HepG2 (cell line): ENCODE measurements around the gene SERPINA3. TPM values are rescaled to one million over a fixed set of nuclear protein-coding genes. Genes with fewer than 3 reads are reported as not detected.

ENCODE experiments used
- ATAC-seq: fragments of 200-7000 bp; cut with Tn5 transposase; 3 replicates; pipeline ENCODE4 v1.9.1; 2020; ENCODE audit warnings: mild to moderate bottlenecking, moderate library complexity
- BruUV-seq: library from RNA; stranded (reverse); fragments of 400-500 nt; replicated peaks from 2 replicates; lab custom pipeline; 2021; lab: Mats Ljungman, UMichigan
- CTCF ChIA-PET: fragments of 300-600 bp; formaldehyde crosslinking; extraction: SDS; loops from one replicate; lab custom pipeline; 2021; ENCODE audit warnings: low total read pairs, inconsistent platforms, low intra/inter-chr PET ratio; lab: Yijun Ruan, JAX
- POLR2A ChIA-PET: fragments of 350-600 bp; sonication (Branson Sonifier 250); formaldehyde crosslinking; loops from one replicate; lab custom pipeline; 2020; ENCODE audit warnings: antibody characterized with exemption, inconsistent platforms; lab: Yijun Ruan, JAX
- DNase-seq: peaks from one replicate; pipeline ENCODE4 v3.0.0-alpha.2; 2015; ENCODE audit warnings: low spot score
- FAIRE-seq: peaks from 3 replicates; lab custom pipeline; 2011; peaks lifted over from hg19 to GRCh38; lab: Jason Lieb, UNC
- H2AFZ ChIP-seq: one replicate; pipeline ENCODE4 v1.6.1; 2011; ENCODE audit warnings: low read length, inconsistent platforms
- H3K27ac ChIP-seq: fragments of 300-600 bp; 3 replicates; pipeline ENCODE4 v1.8.0; 2011; ENCODE audit warnings: mixed run types, mild to moderate bottlenecking, mixed read lengths, low read length, inconsistent platforms; ENCODE audit not compliant: insufficient read depth; ENCODE audit errors: extremely low read length
- H3K27me3 ChIP-seq, 2 experiments: fragments of 200-600 bp in 1 of 2; 2 replicates in 1 of 2; 3 replicates in 1 of 2; pipeline versions ENCODE4 v1.6.0 to v1.8.0; 2011; ENCODE audit warnings: low read length in 2 of 2, mild to moderate bottlenecking in 2 of 2, moderate library complexity in 2 of 2, inconsistent platforms in 1 of 2; ENCODE audit not compliant: insufficient read depth in 2 of 2, control insufficient read depth in 1 of 2
- H3K36me3 ChIP-seq, 2 experiments: fragments of 200-600 bp in 1 of 2; replicated peaks in 1 of 2; 2 replicates in 1 of 2; 3 replicates in 1 of 2; pipeline versions ENCODE4 v1.5.1 to v1.8.0; 2011; ENCODE audit warnings: low read length in 2 of 2, inconsistent platforms in 1 of 2; ENCODE audit not compliant: insufficient read depth in 2 of 2, control insufficient read depth in 1 of 2
- H3K4me1 ChIP-seq: 2 replicates; pipeline ENCODE4 v1.5.1; 2012; ENCODE audit warnings: low read length, inconsistent platforms; ENCODE audit not compliant: insufficient read depth
- H3K4me2 ChIP-seq: 2 replicates; pipeline ENCODE4 v1.6.0; 2011; ENCODE audit warnings: low read depth, low read length, inconsistent platforms
- H3K4me3 ChIP-seq, 3 experiments: fragments of 200-600 bp in 1 of 3; sonication (generic), shearing (Covaris generic) in 1 of 3; replicated peaks in 1 of 3; 2 replicates each; pipeline ENCODE4 v1.5.1; 2011 to 2016; ENCODE audit warnings: low read length in 3 of 3, inconsistent platforms in 2 of 3, low read depth in 2 of 3, mild to moderate bottlenecking in 2 of 3, control low read depth in 1 of 3, mixed read lengths in 1 of 3; ENCODE audit not compliant: insufficient read depth in 1 of 3
- H3K79me2 ChIP-seq: one replicate; pipeline ENCODE4 v1.6.1; 2011; ENCODE audit warnings: low read length, inconsistent platforms; ENCODE audit not compliant: insufficient read depth
- H3K9ac ChIP-seq: 2 replicates; pipeline ENCODE4 v1.6.0; 2011; ENCODE audit warnings: mild to moderate bottlenecking, low read depth, low read length, inconsistent platforms; ENCODE audit not compliant: insufficient read depth
- H3K9me3 ChIP-seq: 2 replicates; pipeline ENCODE4 v1.5.1; 2012; ENCODE audit warnings: mild to moderate bottlenecking, low read length
- H4K20me1 ChIP-seq: 2 replicates; pipeline ENCODE4 v1.6.0; 2011; ENCODE audit warnings: inconsistent platforms, mild to moderate bottlenecking, low read length, moderate library complexity; ENCODE audit not compliant: insufficient read depth
- ATAD3A ChIP-seq: sonication (generic); formaldehyde crosslinking; IDR thresholded peaks from 2 replicates; pipeline ENCODE4 v1.4.0; 2020; ENCODE audit warnings: missing genetic modification reagents
- JUN ChIP-seq: sonication (generic); formaldehyde crosslinking; IDR thresholded peaks from 2 replicates; pipeline ENCODE4 v1.4.0; 2020; ENCODE audit warnings: mild to moderate bottlenecking, missing genetic modification reagents
- KDM2A ChIP-seq: sonication (generic); formaldehyde crosslinking; IDR thresholded peaks from 2 replicates; pipeline ENCODE4 v1.4.0; 2020; ENCODE audit warnings: low read depth, missing genetic modification reagents, borderline replicate concordance
- KDM5A ChIP-seq: fragments of 200-600 bp; sonication (generic); IDR thresholded peaks from 2 replicates; pipeline ENCODE4 v1.7.0; 2018; ENCODE audit warnings: antibody characterized with exemption, mild to moderate bottlenecking, low read length, borderline replicate concordance
- MED13 ChIP-seq: sonication (generic); formaldehyde crosslinking; IDR thresholded peaks from 2 replicates; pipeline ENCODE4 v1.5.0; 2020; ENCODE audit warnings: missing genetic modification reagents
- PCBP2 ChIP-seq: fragments of 200-400 bp; formaldehyde crosslinking; optimal IDR thresholded peaks from 2 replicates; pipeline ENCODE3; 2018; ENCODE audit warnings: low read length, low read depth; ENCODE audit not compliant: poor library complexity, severe bottlenecking
- SRF ChIP-seq: IDR thresholded peaks from 2 replicates; pipeline ENCODE4 v1.6.1; 2011; ENCODE audit warnings: mild to moderate bottlenecking, low read depth, low read length, moderate library complexity
- THAP8 ChIP-seq: sonication (generic); formaldehyde crosslinking; IDR thresholded peaks from 2 replicates; pipeline ENCODE4 v1.5.1; 2020; ENCODE audit warnings: missing genetic modification reagents, mild to moderate bottlenecking, borderline replicate concordance
- ZGPAT ChIP-seq: IDR thresholded peaks from 2 replicates; pipeline ENCODE4 v1.6.1; 2016; ENCODE audit warnings: mild to moderate bottlenecking
- ZNF12 ChIP-seq: sonication (generic); formaldehyde crosslinking; IDR thresholded peaks from 2 replicates; pipeline ENCODE4 v1.5.0; 2020; ENCODE audit warnings: missing genetic modification reagents
- ZNF138 ChIP-seq: sonication (generic); formaldehyde crosslinking; IDR thresholded peaks from 2 replicates; pipeline ENCODE4 v1.5.0; 2020; ENCODE audit warnings: mild to moderate bottlenecking, low read depth, missing genetic modification reagents
- ZNF367 ChIP-seq: sonication (generic); formaldehyde crosslinking; IDR thresholded peaks from 2 replicates; pipeline ENCODE4 v1.4.0; 2020; ENCODE audit warnings: missing genetic modification reagents, borderline replicate concordance
- ZNF414 ChIP-seq: sonication (generic); formaldehyde crosslinking; IDR thresholded peaks from 2 replicates; pipeline ENCODE4 v1.5.0; 2020; ENCODE audit warnings: missing genetic modification reagents
- ZNF772 ChIP-seq: sonication (generic); formaldehyde crosslinking; IDR thresholded peaks from 2 replicates; pipeline ENCODE4 v1.5.0; 2020; ENCODE audit warnings: mild to moderate bottlenecking, missing genetic modification reagents
- WGBS: methylation state at CpG from one replicate; pipeline ENCODE4 v1.1.6; 2017; ENCODE audit warnings: low lambda C conversion rate; 5-methylcytosine and 5-hydroxymethylcytosine counted together
- in situ Hi-C: cut with HindIII; loops from 2 replicates; pipeline ENCODE4 v1.10.0; 2017; ENCODE audit warnings: low pct_unique_long_range_greater_than_20kb; ENCODE audit not compliant: extremely low pct_ligation_motif_present
- intact Hi-C: fragments of 100-400 bp; cut with micrococcal nuclease; formaldehyde crosslinking; loops from one replicate; pipeline ENCODE4 v1.10.0; 2022; ENCODE audit not compliant: unreplicated experiment
- polyA plus RNA-seq, 8 experiments: library from polyadenylated mRNA; depleted of rRNA in 3 of 8; stranded (reverse) in 7 of 8; unstranded in 1 of 8; fragments of >200 nt; fragmentation: Illumina TruSeq in 4 of 8; extraction: Trizol in 4 of 8; gene quantifications; 2 replicates each; pipeline versions ENCODE4 v1.2.1 to v1.2.3, GENCODE V29; 2011 to 2016; ENCODE audit warnings: low read depth in 4 of 8, missing spikeins in 1 of 8, mixed read lengths in 1 of 8; ENCODE audit not compliant: insufficient read depth in 1 of 8
- total RNA-seq, 5 experiments: library from RNA; depleted of rRNA; stranded (reverse); fragments of >200 nt; fragmentation: Illumina TruSeq; extraction: Trizol; gene quantifications; 2 replicates each; pipeline ENCODE4 v1.2.3, GENCODE V29; 2016; ENCODE audit warnings: low read depth in 1 of 5

The SERPINA3 gene
- total and polyA plus RNA-seq, 2 of the 13 experiments (the other 11 are each of a cell fraction or from before 2014, with no cell fraction given): 825 to 2,200 TPM

GRCh38 chr14:94578712-94579111 lies 33.5 kb upstream of the SERPINA3 start:
- ChIA-PET CTCF (no interaction called here), POLR2A (interaction anchor here (1.0 kb wide), 1 partner anchor 17 kb away, joined by 3 read pairs; the partner anchor contains the start of gene SERPINA4)
- no peak overlapping the region for H3K4me2 ChIP-seq
- FAIRE-seq (no peak), ATAC-seq (no peak), DNase-seq (no peak)
- in situ Hi-C loops: no loop called here
- H3K4me3 ChIP-seq: no peak overlapping the region
- no TSS peak for BruUV-seq
- no peak overlapping the region for H3K27ac ChIP-seq
- intact Hi-C loops: no loop called here
- TF ChIP-seq ZNF12 (CRISPR knock-in tag) (peak; percentile 94), PCBP2 (no peak), ZNF772 (no peak)
- H3K4me1 ChIP-seq: peaks cover 75% of the 10 kb centered on the region
- H3K79me2 ChIP-seq: peaks cover 25% of the 10 kb centered on the region
- H3K27me3 ChIP-seq: no peaks in the 10 kb centered on the region; a peak in 1 of 5 replicates
- peaks cover 0 to 5% of the 10 kb centered on the region in 2 experiments; a peak in 3 of 5 replicates for H3K36me3 ChIP-seq
- H4K20me1 ChIP-seq: no peaks in the 10 kb centered on the region
- H2AFZ ChIP-seq: no peak overlapping the region
- no peak overlapping the region for H3K9ac ChIP-seq
- no peaks in the 10 kb centered on the region for H3K9me3 ChIP-seq
- 93% methylated on average over 6 of the region's 6 CpGs for WGBS

- intact Hi-C loops: loop anchor here (2.0 to 5.0 kb wide), 2 partner anchors 17 to 36 kb away; no protein-coding TSS in a partner anchor
- in situ Hi-C loops: no loop called here
- Histone ChIP-seq H2AFZ (no peak within 1 kb of the TSS), H3K9me3 (no peaks in the 10 kb centered on the region), H4K20me1 (no peaks in the 10 kb centered on the region; the same call in 1 of the 2 replicates), H3K79me2 (peaks cover 51% of the 10 kb centered on the region), H3K4me2 (peak within 1 kb of the TSS; percentile 97), H3K4me1 (peaks cover 75% of the 10 kb centered on the region), H3K36me3 (peaks cover 7 to 24% of the 10 kb centered on the region in 2 experiments; a peak in 4 of 5 replicates), H3K27me3 (no peaks in the 10 kb centered on the region; a peak in 1 of 5 replicates), H3K27ac (peak within 1 kb of the TSS; percentile 88), H3K9ac (peak within 1 kb of the TSS; percentile 85), H3K4me3 (peak within 1 kb of the TSS; percentile 61 to 88 (median 75))
- TSS peak; percentile 66 for BruUV-seq
- peak; percentile 95 for ATAC-seq
- peak; percentile 83 for FAIRE-seq
- ChIA-PET POLR2A (interaction anchor here (0.7 to 5.9 kb wide), 15 partner anchors 11 to 79 kb away, joined by 3 to 169 read pairs (median 5); partner anchors contain the start of genes SERPINA3 and SERPINA4), CTCF (no interaction called here)
- 0% methylated on average over 11 of the region's 18 CpGs for WGBS
- DNase-seq: peak; percentile 83
- peak; percentile 60 for TF ChIP-seq KDM5A
- TF ChIP-seq ZGPAT: peak; percentile 44; the same call in 1 of the 2 replicates
- no peak for TF ChIP-seq ZNF414 (CRISPR knock-in tag)
- TF ChIP-seq ATAD3A (CRISPR knock-in tag): no peak
- TF ChIP-seq THAP8: no peak
- no peak for TF ChIP-seq ZNF367 (CRISPR knock-in tag)
- peak; percentile 54; the same call in 1 of the 2 replicates for TF ChIP-seq KDM2A
- TF ChIP-seq SRF: peak; percentile 92
- peak; percentile 52; the same call in 1 of the 2 replicates for TF ChIP-seq MED13 (CRISPR knock-in tag)
- TF ChIP-seq ZNF138 (CRISPR knock-in tag): 0 out of 2 replicates have a peak, but pooled peaks have one; percentile 80
- no peak for TF ChIP-seq JUN (CRISPR knock-in tag)
Measured at GRCh38 chr14:94581127-94581999, 30.8 kb upstream of the SERPINA3 start, which contains the start of gene SERPINA5. Gene SERPINA5 (plus strand): TSS chr14:94581426. CDS start chr14:94587363, 5,937 bp downstream.
